HG02623 (cell line): ENCODE measurements around the gene LAMA2.
"Not testable (repeated sequence)": the region's sequence is repeated elsewhere in the genome, so short reads cannot be mapped to it uniquely, and the experiment has no call there.

Experiments
- ATAC-seq: cut with Tn5 transposase; IDR thresholded peaks from one replicate; pipeline ENCODE4 v1.9.1; 2021; ENCODE audit warnings: moderate library complexity; ENCODE audit not compliant: unreplicated experiment

The LAMA2 gene

GRCh38 chr6:129164032-129164431 is 281.1 kb downstream of the LAMA2 start:
- no peak for ATAC-seq

DNA sequence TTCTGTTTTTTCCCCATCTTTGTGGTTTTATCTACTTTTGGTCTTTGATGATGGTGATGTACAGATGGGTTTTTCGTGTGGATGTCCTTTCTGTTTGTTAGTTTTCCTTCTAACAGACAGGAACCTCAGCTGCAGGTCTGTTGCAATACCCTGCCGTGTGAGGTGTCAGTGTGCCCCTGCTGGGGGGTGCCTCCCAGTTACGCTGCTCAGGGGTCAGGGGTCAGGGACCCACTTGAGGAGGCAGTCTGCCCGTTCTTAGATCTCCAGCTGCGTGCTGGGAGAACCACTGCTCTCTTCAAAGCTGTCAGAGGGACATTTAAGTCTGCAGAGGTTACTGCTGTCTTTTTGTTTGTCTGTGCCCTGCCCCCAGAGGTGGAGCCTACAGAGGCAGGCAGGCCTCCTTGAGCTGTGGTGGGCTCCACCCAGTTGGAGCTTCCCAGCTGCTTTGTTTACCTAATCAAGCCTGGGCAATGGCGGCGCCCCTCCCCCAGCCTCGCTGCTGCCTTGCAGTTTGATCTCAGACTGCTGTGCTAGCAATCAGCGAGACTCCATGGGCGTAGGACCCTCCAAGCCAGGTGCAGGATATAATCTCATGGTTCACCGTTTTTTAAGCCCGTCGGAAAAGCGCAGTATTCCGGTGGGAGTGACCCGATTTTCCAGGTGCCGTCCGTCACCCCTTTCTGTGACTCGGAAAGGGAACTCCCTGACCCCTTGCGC is 289.5 kb downstream of the LAMA2 start:
- ATAC-seq: not testable (repeated sequence)

DNA sequence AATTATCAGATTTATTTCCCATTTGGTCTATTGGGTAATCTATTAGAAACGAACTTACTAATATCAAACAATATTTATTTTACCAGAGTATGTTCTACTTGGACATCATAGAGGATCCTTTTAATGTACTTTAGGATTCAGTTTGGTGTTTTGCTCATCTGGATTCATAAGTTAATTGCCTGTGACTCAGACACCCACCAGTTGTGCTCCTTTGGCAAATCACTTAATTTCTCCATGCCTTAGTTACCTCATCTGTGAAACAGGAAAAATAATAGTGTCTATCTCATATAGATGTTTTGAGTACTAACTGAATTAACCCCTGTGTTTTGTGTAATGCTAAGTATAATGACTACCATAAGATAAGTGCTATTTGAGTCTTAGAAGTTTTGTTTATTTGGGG is 292.1 kb downstream of the LAMA2 start:
- no peak for ATAC-seq

- no peak for ATAC-seq
These were observed 294.9 kb downstream of the LAMA2 start for GRCh38 chr6:129177801-129178200.

DNA sequence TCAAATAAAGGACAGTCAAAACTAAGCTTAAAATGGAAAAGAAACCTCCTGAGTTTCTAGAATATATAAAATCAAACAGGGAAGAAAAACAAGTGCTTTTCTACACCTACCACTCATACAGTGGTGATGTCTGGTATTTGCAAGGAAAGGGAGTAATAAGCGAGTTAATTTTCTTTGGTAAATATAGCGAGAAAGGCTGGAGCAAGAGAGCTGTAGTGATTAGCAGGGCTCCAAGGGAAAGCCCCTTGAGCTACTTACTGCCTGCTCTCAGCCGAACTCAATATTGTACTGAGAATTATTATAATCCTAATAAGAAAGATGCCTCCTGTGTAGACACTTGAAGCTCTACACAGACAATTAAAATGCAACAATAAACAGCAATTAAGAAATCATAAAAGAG is 296.3 kb downstream of the LAMA2 start:
- no peak for ATAC-seq

DNA sequence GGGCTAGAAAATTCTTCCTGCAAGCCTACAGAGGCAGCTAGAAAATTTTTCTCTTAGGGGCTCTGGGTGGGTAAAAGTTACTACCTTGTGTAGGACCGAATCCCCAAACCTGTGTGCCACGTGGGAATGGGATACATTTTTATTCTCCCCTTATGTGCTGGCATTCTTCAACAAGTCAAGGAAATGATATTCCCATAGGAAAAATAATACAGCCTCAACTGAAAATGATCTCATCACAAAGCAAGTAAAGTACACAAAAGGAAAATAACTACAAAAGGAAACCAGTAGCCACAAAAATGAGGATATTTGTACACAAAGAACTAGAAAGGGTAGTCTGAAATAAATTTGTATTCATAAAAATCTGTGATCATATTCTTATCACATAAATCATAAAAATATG is 298.1 kb downstream of the LAMA2 start:
- no peak for ATAC-seq

GRCh38 chr6:129183187-129183591 is 300.3 kb downstream of the LAMA2 start:
- ATAC-seq: no peak

DNA sequence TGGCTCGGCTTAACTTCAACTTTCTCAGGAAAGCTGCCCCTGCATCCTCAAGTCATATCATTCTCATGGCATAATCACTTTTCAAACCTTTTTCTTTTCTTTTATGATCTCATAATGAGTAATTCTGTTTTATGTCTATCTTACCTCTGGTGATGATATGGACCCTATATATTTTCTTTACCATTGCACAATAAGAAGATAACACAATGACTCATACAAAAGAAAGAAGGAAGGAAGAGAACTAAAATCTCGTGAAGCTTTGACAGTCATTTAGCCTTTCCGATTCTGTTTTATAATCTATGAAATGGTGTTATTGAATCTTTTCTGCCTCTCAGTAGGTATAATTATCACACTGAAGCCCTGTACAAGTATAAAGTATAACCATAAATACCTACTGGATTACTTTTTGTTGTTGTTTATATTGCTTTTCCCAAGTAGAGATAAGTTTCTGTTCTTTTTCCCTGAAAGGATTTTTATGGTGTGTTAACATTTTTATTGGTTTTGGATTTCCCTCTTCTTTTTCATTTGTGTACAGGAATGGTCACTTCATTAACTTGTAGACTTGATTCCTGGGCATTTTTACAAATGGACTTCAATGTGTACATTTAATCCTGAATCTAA is 300.9 kb downstream of the LAMA2 start:
- no peak for ATAC-seq

- no peak for ATAC-seq
These were observed 301.4 kb downstream of the LAMA2 start for GRCh38 chr6:129184324-129184723.

DNA sequence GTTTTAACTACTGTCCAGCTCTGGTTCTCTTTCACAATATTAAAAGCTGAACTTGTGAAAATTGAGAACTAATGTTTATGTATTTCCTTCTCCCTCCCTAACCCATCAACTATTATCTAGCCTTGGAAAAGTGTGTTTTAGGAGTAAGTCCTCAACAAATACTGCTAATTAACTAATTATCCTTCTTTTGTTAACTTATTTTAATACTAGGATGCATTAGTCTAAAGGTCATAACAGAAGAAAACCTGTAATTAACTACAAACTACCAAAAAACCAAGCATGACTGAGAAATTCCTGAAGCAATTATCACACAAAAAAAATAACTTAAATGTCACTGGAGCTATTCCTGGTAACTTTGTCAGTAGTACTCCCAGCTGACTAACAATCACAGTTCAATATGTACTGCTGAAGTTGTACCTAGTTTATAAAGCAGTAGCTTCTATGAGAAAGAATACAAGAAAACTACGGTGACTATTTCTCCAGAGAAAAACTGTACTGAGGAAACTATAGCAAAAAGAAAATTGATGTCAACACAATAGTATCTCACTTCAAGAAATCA is 301.9 kb downstream of the LAMA2 start:
- no peak for ATAC-seq

DNA sequence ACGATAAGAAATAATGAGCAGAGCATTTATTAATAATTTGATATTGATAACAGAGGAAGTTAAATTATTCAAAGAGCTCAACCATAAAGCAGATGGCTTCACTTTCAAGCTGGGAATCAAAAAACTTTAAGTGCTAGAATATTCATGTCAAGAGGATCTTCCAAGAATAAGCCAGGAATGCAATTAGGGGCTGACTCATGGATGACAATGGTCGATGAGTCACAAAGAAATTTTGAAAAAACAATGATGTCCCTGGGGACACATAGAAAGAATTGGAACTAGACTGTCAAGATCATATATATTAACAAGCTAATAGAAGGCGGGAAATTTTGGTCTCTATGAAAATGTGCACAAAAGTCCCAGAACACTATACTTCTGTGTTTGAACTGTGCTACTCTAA is 304.1 kb downstream of the LAMA2 start:
- no peak for ATAC-seq

DNA sequence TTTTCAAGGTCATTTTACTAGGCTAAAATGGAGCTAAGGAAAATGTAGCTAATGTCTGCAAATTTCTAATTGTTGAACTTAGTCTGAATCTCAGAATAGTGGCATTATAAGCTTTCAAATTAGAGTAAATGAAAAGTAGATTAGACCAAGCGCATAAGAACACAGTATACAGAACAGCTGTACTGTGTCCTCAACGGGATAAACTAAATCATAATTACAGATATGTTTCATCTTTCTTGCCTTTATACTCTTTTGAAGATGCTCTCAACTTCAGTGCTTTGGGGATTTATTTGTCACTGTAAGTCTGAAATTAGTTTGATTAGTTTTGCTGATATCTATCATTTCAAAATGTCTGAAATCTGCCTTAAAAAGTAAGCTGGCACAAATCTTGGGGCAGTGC is 305.4 kb downstream of the LAMA2 start:
- ATAC-seq: no peak

GRCh38 chr6:129188795-129189194 is 305.9 kb downstream of the LAMA2 start:
- ATAC-seq: no peak

- ATAC-seq: no peak
These were observed 306.3 kb downstream of the LAMA2 start for GRCh38 chr6:129189266-129189665.

DNA sequence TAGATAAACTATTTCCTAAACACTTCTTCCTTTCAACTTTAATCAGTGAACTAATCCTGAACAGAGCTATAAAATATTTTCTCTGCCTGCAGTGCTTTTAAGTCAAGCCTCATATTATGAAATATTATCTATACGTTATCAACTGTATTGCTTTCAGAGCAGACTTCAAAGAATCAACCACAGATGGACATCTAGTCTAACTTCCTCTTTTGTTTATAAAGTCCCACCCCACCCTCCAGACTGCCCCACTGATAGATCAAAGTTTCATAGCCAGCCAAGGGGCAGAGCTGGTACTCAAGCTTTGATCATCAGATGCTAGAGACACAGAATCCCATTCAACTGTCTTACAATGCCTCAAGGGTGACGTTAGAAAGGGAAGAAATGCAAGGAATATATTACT is 308.3 kb downstream of the LAMA2 start:
- ATAC-seq: no peak

DNA sequence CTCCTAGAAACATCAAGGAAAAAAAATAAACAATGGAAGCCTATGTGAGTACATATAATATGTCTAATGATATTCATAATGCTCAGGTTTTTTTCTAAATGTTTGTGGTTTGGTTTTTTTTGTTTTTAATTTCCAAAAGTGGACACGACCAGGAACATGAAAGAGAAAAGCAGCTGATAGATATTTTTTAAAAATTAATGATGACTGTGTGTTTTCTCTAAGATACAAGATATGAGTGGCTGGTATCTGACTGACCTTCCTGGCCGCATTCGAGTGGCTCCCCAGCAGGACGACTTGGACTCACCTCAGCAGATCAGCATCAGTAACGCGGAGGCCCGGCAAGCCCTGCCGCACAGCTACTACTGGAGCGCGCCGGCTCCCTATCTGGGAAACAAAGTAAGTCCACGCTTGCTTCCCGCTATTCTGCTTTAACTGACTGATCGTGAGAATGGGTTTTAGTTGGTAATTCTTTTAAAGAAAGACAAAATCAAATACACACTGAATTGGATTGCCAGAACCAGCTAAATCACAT is 309.6 kb downstream of the LAMA2 start:
- ATAC-seq: no peak

GRCh38 chr6:129194306-129194941 is 311.5 kb downstream of the LAMA2 start:
- ATAC-seq: no peak

- no peak for ATAC-seq
These were observed 312.2 kb downstream of the LAMA2 start for GRCh38 chr6:129195161-129195560.

DNA sequence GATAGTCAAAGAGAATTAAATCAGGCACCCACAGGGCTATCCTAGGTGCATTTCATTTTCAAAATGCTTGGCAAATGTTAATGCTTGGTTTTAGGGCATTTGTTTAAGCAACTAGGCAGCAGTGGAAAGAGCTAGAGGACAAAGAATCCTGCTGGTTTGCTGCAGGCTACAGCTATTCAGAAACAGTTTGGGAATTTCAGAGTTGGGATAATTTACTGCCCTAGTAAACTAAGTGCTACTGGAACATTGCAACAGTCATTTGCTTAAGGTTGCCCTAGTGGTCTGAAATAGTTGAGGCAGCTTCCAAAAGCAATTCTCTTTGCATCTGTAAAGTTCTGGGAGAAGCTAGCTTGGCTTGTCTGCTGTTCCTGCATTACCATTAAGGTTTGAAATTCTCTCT is 312.7 kb downstream of the LAMA2 start:
- no peak for ATAC-seq

- ATAC-seq: no peak
These were observed 314.2 kb downstream of the LAMA2 start for GRCh38 chr6:129197154-129197553.

- no peak for ATAC-seq
These were observed 317.2 kb downstream of the LAMA2 start for GRCh38 chr6:129200151-129200550.
